Ammon's horn (tissue), 1 donor: ENCODE data around the gene ARMC3.
"Not testable (repeated sequence)": the region's sequence is repeated elsewhere in the genome, so short reads cannot be mapped to it uniquely, and the experiment has no call there.

Experiments
- DNase-seq: peaks from one replicate; pipeline ENCODE4 v3.0.0-alpha.2; 2016; ENCODE audit warnings: low spot score

The ARMC3 gene, protein sequence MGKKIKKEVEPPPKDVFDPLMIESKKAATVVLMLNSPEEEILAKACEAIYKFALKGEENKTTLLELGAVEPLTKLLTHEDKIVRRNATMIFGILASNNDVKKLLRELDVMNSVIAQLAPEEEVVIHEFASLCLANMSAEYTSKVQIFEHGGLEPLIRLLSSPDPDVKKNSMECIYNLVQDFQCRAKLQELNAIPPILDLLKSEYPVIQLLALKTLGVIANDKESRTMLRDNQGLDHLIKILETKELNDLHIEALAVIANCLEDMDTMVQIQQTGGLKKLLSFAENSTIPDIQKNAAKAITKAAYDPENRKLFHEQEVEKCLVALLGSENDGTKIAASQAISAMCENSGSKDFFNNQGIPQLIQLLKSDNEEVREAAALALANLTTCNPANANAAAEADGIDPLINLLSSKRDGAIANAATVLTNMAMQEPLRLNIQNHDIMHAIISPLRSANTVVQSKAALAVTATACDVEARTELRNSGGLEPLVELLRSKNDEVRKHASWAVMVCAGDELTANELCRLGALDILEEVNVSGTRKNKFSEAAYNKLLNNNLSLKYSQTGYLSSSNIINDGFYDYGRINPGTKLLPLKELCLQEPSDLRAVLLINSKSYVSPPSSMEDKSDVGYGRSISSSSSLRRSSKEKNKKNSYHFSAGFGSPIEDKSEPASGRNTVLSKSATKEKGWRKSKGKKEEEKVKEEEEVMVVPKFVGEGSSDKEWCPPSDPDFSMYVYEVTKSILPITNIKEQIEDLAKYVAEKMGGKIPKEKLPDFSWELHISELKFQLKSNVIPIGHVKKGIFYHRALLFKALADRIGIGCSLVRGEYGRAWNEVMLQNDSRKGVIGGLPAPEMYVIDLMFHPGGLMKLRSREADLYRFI

DNA sequence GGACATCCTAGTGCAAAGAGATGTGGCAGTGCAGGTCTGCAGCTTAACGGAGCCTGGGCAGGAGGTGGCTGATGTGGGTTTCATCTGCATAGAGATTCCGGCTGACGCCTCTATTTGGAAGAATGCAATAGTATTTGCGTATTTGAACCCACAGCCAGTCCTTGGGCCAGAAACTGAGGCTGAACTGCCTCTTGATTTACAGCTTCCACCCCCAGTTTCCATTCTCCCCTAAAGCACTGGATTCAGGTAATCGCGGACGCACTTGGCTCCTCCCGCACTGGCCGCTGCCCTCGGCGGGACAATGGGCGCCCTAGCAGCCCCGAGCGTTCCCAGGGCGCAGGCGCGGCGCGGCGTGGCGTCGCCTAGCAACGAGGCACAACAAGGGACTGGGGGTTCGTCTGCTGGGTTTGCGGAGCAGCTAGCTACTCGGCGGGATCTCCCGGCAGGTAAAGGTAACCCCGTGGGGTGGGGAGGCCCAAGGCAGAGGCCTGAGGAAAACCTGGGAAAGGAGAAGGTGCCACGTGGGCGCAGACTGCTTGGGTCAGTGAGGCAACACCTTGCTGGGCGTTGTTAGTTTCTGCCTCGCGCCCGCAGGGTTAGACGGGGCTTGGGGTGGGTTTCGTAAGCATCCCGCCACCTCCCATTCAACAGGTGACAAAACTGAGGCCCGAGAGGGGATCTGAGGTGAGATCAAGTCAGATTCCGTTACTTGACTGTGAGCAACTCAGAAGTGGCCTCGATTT lies at the start of gene ARMC3:
Gene ARMC3 (plus strand): TSS at position 393 of the 743 bp plus-strand sequence. CDS start 3,944 bp downstream, outside the sequence.
- peak; percentile 85 for DNase-seq

DNA sequence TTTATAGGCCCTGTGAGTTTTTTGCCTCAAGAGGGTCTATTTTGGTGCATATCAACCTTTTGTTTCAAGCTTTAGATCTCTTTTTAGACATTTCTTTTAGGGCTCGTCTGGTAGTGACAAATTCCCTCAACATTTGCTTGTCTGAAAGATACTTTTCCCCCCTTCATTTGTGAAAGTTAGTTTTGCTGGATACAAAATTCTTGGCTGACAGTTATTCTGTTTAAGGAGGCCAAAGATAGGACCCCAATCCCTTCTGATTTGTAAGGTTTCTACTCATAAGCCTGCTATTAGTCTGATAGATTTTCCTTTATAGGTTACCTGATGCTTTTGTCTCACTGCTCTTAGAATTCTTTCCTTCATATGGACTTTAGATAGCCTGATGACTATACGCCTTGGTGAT lies 36.1 kb upstream of the ARMC3 start:
- DNase-seq = no peak

DNA sequence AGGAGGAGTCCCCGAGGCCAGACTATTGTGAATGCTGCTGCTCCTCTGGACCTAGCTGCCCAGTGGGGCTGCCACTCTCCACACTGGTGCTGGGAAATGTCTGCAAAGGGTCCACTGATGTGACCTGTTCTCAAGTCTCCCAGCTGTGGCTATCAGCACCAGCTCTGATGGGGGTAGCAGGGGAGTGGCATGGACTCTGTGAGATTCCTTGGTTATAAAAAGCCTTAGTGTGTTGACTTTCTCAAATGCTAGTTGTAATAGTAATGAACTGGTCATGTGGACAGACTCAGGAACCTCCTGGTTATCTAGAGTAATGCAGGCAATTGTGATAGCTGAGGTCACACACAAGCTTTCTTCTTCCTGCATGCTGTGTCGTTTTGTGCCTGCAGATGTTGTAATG lies 34.1 kb upstream of the ARMC3 start:
- DNase-seq = no peak

DNA sequence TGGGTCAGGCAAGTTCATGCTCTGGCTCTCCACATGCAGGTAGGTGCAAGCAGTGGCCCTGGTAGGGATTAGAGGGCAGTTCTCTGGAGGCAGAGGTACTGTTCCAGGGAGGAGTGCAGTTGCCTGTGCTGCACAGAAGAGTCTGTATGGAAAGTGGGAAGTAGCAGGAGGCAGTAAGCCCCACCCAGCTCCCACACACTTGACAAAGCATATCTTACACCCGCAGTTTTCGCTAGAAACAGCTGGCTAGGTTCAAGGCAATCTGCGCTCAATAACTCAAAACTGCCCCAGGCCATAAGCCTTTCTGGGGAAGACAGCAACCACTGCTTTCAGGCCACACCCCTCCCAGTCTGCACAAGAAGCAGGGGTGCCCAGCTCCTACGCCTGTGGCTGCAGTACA lies 33.1 kb upstream of the ARMC3 start:
- DNase-seq = peak; percentile 8

DNA sequence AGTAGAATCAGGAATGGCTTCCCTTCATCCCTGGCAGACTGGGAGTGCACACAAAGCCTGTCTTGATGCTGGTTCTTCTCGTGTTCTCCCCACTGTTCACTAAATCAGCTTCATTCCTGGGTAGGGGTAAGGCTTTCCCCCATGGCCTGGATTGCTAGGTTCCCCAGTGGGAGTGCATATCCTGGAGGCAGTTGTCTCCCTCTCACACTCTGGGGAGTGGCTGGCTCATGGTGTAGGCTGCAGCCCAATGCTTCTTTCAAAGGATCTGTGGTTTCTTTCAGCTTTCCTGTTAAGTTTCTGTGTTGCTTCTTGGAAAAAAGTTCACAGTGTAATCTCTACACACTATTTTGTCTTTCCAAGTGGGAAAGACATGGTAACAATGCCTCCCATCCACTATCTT lies 32.6 kb upstream of the ARMC3 start:
- DNase-seq = no peak

DNA sequence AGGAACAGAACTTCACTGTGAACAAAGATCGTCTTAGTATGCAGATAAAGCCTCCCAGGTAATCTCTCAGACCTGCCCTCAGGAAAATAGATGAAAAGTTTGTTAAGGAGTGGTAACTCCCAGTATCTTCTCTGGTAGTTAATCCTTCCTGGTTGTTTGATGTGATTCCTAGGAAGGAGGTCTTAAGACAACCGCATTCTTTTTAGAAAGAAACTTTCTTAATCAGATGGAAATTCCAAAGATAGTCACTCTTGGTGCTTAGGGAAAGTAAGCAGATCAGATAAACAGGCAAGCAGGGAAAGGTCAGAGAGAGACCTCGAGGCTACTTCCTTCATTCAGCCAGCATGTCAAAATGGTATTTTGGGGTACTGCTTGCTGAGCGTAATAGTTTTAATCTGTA lies 30.5 kb upstream of the ARMC3 start:
- DNase-seq = no peak

DNA sequence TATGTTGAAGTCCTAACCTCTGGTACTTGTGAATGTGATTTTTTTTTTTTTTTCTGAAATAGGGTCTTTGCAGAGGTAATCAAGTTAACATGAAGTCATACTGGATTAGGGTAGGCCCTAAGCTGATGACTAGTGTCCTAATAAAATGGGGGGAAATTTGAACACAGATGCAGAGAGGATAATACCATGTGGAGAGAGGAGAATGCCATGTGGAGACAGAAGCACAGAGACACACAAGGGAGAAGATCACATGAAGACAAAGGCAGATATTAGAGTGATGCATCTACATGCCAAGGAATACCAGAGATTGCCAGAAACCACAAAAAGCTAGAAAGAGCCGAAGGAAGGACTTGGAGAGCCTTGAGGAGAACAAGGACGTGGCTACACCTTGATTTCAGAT lies 28.5 kb upstream of the ARMC3 start:
- DNase-seq = no peak

DNA sequence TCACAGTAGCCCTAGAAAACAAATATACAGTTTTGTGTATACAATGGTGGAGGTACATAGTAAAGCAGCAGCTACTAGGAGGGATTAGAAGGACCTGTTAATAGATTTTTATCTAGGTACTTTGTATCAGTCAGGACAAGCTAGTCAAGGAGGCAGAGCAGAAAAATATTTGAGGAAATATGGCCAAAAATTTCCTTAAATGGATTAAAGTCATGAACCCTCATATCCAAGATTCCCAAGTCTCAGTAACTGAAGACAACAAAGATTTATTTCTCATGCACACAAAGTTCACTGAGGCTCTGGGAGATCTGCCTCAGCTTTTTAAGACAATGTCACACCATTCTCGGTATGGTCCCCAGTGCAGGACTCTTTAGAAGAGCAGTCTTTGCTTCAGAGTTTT lies 28.1 kb upstream of the ARMC3 start:
- no peak for DNase-seq

DNA sequence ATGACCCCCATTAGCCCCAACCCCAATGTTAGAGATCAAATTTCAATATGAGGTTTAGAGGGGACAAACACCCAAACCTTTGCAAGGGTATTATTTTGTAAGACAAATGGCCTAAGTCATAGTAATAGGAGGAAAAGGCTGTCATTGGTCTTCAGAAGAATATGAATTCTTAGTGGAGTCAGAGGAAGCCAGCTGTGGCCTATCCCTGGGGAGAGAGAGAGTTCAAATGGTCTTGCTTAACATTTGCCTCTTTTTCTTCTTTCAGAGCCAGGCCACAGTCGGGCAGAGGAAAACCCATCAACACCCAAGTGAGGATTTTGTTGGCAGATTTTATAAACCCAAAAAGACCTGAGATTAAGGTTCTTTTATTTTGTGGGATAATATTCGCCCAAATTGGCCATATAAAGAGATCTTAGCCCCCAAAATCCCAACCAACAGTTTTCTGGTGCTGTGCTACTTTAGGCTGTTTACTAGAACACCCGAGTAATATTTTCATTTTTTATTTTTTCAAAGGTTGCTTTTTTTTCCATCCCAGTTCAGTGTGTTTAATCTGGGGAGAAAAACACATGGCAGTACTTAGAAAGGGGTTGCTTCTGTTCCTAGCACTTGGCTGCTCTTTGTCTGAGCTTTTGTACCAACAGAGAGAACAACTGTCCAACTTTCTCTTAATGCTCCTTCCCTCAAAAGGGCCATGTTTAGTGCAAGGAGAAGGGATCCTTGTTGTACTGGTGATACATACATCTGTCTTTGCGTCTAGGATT lies 26.8 kb upstream of the ARMC3 start:
- DNase-seq = no peak

DNA sequence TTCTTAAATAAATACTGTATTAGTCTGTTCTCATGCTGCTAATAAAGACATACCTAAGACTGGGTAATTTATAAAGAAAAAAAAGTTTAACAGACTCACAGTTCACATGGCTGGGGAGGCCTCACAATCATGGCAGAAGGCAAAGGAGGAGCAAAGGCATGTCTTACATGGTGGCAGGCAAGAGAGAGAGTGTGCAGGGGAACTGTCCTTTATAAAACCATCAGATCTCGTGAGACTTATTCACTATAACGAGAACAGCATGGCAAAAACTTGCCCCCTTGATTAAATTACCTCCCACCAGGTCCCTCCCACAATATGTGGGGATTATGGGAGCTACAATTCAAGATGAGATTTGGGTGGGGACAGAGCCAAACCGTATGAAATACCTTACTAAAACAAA lies 25.7 kb upstream of the ARMC3 start:
- not testable (repeated sequence) for DNase-seq

DNA sequence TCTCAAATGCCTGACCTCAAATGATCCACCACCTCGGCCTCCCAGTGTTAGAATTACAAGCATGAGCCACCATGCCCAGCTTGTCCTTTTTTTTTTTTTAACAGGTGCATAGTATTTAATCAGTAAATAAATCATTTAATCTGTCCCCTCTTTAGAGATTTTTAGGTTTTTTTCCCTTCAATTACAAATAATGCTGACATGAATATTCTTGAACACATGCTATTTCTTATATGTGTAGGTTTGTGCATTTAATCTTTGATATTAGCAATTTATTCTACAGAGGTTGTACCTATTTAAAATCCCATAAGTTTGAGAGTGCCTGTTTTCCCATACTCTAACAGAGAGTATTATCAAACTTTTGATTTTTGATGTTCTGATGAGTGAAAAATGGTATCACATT lies 24.2 kb upstream of the ARMC3 start:
- no peak for DNase-seq

DNA sequence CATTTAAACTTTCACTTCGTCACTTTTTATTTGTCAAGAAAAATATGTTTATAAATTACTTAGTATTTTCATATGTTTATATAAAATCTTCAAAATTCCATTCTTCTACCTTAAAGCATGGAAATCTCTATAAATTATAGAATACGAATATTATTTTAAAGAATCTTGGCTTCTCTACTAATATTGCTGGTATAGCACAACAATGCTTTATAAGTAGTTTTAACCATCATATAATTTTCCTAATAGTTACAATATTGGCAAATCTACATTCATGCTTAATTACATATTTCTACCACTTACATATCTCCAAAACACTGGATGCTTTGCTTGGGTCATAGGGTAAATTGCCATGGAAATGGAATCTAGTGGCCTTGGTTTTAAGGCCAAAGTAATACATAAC lies 21.1 kb upstream of the ARMC3 start:
- DNase-seq = no peak

DNA sequence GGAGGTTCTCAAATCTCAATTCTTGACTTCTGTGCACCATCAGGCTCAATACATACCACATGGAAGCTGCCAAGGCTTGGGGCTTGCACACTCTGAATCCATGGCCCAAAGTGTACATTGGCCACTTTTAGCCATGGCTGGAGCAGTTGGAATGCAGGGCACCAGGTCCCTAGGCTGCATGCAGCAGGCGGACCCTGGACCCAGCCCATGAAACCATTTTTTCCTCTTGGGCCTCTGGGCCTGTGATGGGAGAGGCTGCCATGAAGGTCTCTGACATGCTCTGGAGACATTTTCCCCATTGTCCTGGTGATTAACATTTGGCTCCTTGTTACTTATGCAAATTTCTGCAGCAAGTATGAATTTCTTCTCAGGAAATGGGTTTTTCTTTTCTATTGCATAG lies 19.0 kb upstream of the ARMC3 start:
- no peak for DNase-seq

DNA sequence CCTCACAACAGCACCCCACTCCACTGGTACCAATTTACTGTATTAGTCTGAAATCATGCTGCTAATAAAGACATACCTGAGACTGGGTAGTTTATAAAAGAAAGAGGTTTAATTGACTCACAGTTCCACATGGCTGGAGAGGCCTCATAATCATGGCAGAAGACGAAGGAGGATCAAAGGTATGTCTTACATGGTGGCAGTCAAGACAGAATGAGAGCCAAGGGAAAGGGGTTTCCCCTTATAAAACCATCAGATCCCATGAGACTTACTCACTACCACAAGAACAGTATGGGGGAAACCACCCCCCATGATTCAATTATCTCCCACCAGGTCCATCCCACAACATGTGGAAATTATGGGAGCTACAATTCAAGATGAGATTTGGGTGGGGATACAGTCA lies 18.2 kb upstream of the ARMC3 start:
- DNase-seq = not testable (repeated sequence)

DNA sequence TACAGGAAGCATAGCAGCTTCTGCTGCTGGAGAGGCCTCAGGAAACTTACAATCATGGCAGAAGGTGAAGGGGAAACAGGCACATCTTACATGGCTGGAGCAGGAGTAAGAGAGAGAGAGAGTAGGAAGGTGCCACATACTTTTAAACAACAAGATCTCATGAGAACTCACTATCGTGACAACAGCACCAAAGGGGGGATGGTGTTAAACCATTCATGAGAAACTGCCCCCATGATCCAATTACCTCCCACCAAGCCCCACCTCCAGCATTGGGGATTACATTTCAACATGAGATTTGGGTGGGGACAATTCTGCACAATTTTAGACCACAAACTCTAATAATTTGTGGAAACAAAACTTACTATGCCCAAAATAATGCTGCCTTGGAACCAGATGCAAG lies 16.8 kb upstream of the ARMC3 start:
- DNase-seq = no peak

DNA sequence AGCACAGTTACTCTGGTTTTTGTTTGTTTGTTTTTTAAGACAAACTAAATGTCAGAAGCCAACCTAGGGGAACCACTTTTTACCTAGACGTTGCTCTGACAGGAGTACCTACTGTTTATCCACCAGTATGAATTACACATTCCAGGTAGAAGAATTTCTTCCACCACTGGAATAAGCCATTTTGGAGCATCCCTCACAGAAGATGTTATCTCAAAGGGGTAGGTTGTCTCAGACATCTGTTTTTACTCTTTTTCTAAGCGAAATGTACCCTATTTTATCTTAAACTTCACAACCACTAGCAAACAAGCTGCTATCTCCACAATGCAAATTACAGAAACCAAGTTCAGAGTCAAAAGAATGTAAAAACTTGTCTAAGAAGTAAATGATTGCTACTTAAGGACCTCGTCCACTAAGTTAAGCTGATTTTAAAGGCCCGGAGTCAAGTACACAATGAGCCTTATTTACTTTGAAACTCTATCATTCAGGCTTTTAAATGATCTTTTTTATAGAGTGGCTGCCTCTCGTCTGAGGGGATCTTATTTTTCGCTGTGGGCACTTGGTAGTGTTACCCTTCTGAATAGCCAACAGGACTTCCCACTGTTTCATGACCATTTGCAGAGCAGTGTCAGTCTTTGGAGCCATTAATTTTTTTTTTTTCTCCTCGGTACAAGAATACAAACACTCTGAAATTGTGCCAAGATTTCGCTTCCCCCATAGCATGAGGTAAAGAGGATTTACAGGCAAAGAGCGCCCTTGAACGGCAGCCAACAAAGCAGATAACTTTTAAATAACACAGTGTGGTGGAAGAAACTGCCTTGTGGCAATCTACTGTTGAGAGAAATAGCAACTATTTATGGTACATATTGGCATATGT lies 15.7 kb upstream of the ARMC3 start:
- peak; percentile 22 for DNase-seq

DNA sequence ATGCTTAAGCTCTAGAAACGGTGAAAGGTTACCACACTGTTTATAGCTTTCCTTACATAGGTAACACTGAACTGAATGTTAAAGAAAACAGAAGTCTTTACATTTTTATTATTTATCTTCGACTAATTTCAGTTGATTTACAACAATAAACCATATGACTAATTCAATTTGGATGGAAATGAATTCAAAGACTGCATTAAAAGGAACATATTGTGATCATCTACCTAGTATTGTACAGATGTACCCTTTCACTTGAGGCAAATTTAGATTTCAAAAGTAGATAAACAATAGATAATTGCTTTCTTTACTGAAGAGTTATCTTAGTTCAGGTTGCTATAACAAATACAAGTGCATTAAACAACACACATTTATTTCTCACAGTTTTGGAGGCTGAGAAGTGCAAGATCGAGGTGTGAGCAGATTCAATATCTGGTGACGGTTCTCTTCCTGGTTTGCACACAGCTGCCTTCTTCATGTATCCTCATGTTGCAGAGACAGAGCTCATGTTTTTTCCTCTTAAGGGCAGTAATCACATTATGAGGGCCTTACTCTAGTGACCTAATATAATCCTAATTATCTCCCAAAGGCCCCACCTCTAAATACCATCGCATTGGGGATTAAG lies 15.0 kb upstream of the ARMC3 start:
- DNase-seq = no peak

DNA sequence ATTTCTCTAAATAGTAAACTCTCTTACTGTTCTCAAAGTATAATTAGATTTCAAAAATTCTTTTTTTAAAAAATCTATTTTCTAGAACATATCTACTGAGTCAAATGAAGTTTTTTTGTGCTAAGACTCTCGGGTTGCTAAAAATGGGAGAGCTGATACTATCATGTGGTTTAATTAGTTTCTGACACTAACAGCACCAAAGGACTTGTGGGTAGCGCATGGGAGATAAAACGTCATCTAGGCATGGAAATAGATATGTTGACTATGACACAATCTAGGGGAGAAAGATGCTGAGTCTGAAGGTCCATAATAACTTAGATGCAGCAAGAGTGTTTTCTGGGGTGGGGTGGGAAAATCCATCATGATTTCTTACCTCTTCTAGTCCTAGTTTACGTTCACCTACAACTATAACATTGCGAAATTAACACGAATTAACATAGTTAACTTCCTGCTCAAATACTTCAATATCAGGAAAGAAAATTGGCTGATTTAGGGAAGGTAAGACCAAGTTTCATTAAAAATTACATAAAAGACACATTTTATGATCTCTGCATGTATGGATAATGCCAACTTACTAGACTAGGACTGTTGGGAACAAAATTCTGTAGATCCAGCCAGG lies 14.3 kb upstream of the ARMC3 start:
- no peak for DNase-seq

DNA sequence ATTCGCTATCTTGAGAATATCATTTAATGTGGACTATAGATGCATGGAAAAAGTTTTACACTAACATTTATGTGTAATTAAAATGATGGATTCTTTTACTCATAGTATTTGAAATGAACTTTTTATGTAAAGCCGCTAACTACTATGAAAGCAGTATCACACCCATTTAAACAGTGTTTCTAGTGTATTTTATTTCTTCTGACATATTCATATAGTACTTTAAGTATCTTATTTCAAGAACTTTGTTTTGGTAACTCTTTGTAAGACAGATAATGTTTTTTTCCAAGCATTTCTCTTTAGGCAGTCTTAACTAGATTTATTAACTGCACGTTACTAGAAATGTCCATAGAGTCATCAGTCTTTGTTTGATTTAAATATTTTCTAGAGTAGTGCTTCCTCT lies 12.5 kb upstream of the ARMC3 start:
- DNase-seq = no peak

DNA sequence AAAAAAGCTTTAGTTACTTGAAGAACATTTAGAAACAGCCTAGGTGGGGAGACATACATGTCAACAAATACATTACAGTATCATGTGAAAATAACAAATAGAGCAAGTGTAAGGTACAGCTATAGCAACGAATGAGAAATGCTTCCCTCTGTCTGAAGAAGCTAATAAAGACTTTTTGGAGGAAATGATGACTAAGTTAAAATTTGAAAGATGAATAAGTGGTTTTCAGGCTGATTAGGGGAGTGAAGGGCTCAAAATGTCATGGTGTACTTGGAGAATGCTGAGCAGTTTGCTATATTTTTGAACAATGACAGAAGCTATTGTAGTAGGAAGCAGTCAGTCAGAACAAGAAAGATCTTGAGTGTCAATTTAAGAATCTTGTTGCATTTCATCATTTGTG lies 2.8 kb upstream of the ARMC3 start:
- no peak for DNase-seq
